A549 (cell line): ENCODE data around the gene GLT6D1. TPM values are rescaled to one million over a fixed set of nuclear protein-coding genes. Genes with fewer than 3 reads are reported as not detected.

ENCODE experiments used
- ATAC-seq, 2 experiments: fragments of 200-7000 bp in 1 of 2; fragments of >200 bp in 1 of 2; cut with Nextera tagmentation in 1 of 2; cut with Tn5 transposase in 1 of 2; 3 replicates each; pipeline versions ENCODE4 v1.8.0 to v1.9.1; 2018 to 2020; ENCODE audit warnings: mild to moderate bottlenecking in 1 of 2, moderate library complexity in 1 of 2
- CTCF ChIA-PET: fragments of 300-600 bp; sonication (Branson Sonifier 250); formaldehyde crosslinking; extraction: SDS; loops from one replicate; lab custom pipeline; 2021; ENCODE audit warnings: antibody characterized with exemption, inconsistent platforms; lab: Yijun Ruan, JAX
- POLR2A ChIA-PET: fragments of 350-600 bp; formaldehyde crosslinking; extraction: SDS; loops from one replicate; lab custom pipeline; 2021; ENCODE audit warnings: antibody characterized with exemption, inconsistent platforms; lab: Yijun Ruan, JAX
- DNase-seq, 2 experiments: peaks; one replicate each; pipeline versions ENCODE4 v3.0.0 to v3.0.0-alpha.2; 2011 to 2016; ENCODE audit warnings: low read depth in 1 of 2, low spot score in 1 of 2
- FAIRE-seq: peaks from 2 replicates; lab custom pipeline; 2011; peaks lifted over from hg19 to GRCh38; lab: Jason Lieb, UNC
- H3K27ac ChIP-seq, 2 experiments: fragments of >200 bp; sonication (Bioruptor Twin); formaldehyde crosslinking; 3 replicates each; pipeline ENCODE4 v1.5.1; 2016 to 2017
- H3K4me1 ChIP-seq: fragments of >200 bp; sonication (Bioruptor Twin); formaldehyde crosslinking; 3 replicates; pipeline ENCODE4 v1.6.1; 2016
- H3K4me2 ChIP-seq: fragments of >200 bp; sonication (Bioruptor Twin); formaldehyde crosslinking; 3 replicates; pipeline ENCODE4 v1.6.1; 2016
- H3K4me3 ChIP-seq: fragments of >200 bp; sonication (Bioruptor Twin); formaldehyde crosslinking; 3 replicates; pipeline ENCODE4 v1.5.1; 2016
- H3K9me3 ChIP-seq: fragments of >200 bp; sonication (Bioruptor Twin); formaldehyde crosslinking; 3 replicates; pipeline ENCODE4 v1.6.1; 2016
- CBX2 ChIP-seq: fragments of 200-600 bp; sonication (generic); IDR thresholded peaks from 2 replicates; pipeline ENCODE4 v1.6.1; 2016; ENCODE audit warnings: low read depth, mild to moderate bottlenecking, borderline replicate concordance
- CBX8 ChIP-seq: fragments of 200-600 bp; sonication (generic); IDR thresholded peaks from 2 replicates; pipeline ENCODE4 v1.6.1; 2016
- CEBPB ChIP-seq, 2 experiments: fragments of >200 bp in 1 of 2; sonication (Bioruptor Twin) in 1 of 2; formaldehyde crosslinking in 1 of 2; IDR thresholded peaks; 2 replicates each; pipeline ENCODE4 v1.6.1; 2012 to 2016
- E2F6 ChIP-seq: IDR thresholded peaks from 2 replicates; pipeline ENCODE4 v1.6.1; 2012; ENCODE audit warnings: low read depth, borderline replicate concordance
- EHF ChIP-seq: fragments of 250-450 bp; sonication (Bioruptor Pico); IDR thresholded peaks from 2 replicates; pipeline ENCODE4 v1.5.0; 2020; ENCODE audit warnings: mild to moderate bottlenecking
- EP300 ChIP-seq, 2 experiments: fragments of >200 bp; sonication (Bioruptor Twin); formaldehyde crosslinking; IDR thresholded peaks; 2 replicates in 1 of 2; 3 replicates in 1 of 2; pipeline ENCODE4 v1.6.1; 2016 to 2017
- GATA3 ChIP-seq: IDR thresholded peaks from 2 replicates; pipeline ENCODE4 v1.6.1; 2012; ENCODE audit warnings: borderline replicate concordance
- HMGXB4 ChIP-seq: fragments of 250-450 bp; sonication (Bioruptor Pico); IDR thresholded peaks from 2 replicates; pipeline ENCODE4 v1.5.0; 2021; ENCODE audit warnings: mild to moderate bottlenecking, moderate library complexity, borderline replicate concordance
- HOXA7 ChIP-seq: fragments of 250-450 bp; sonication (Bioruptor Pico); IDR thresholded peaks from 2 replicates; pipeline ENCODE4 v1.5.0; 2020; ENCODE audit warnings: mild to moderate bottlenecking, moderate library complexity
- HOXB13 ChIP-seq: fragments of 250-450 bp; sonication (Bioruptor Pico); IDR thresholded peaks from 2 replicates; pipeline ENCODE4 v1.5.0; 2020; ENCODE audit warnings: low read depth, mild to moderate bottlenecking, moderate library complexity
- HOXB5 ChIP-seq: fragments of 250-450 bp; sonication (Bioruptor Pico); IDR thresholded peaks from 2 replicates; pipeline ENCODE4 v1.5.0; 2020; ENCODE audit warnings: mild to moderate bottlenecking, moderate library complexity
- JUN ChIP-seq, 2 experiments: fragments of >200 bp; sonication (Bioruptor Twin); formaldehyde crosslinking; IDR thresholded peaks; 2 replicates in 1 of 2; 3 replicates in 1 of 2; pipeline ENCODE4 v1.6.1; 2016 to 2017
- KDM1A ChIP-seq: fragments of 200-600 bp; sonication (generic); IDR thresholded peaks from 2 replicates; pipeline ENCODE4 v1.6.1; 2016; ENCODE audit warnings: low read depth, mild to moderate bottlenecking
- NFE2L2 ChIP-seq: fragments of 150-350 bp; conservative IDR thresholded peaks from 2 replicates; pipeline ENCODE4 v1.6.1; 2014; ENCODE audit warnings: low read length
- NPAS2 ChIP-seq: fragments of 250-450 bp; sonication (Bioruptor Pico); IDR thresholded peaks from 2 replicates; pipeline ENCODE4 v1.8.0; 2022; ENCODE audit warnings: mild to moderate bottlenecking, moderate library complexity, borderline replicate concordance
- NR3C1 ChIP-seq: fragments of >200 bp; sonication (Bioruptor Twin); formaldehyde crosslinking; IDR thresholded peaks from 3 replicates; pipeline ENCODE4 v1.6.1; 2017
- POLR2AphosphoS2 ChIP-seq: conservative IDR thresholded peaks from 2 replicates; pipeline ENCODE4 v1.6.1; 2012; ENCODE audit warnings: low read length, improper control_type of control experiment, inconsistent platforms
- RARB ChIP-seq: fragments of 250-450 bp; sonication (Bioruptor Pico); IDR thresholded peaks from 2 replicates; pipeline ENCODE4 v1.8.0; 2021; ENCODE audit warnings: mild to moderate bottlenecking, moderate library complexity
- RFX5 ChIP-seq: fragments of 450-650 bp; IDR thresholded peaks from 2 replicates; pipeline ENCODE4 v1.7.1; 2014; ENCODE audit warnings: antibody characterized with exemption, mild to moderate bottlenecking, moderate library complexity
- RNF2 ChIP-seq: fragments of 200-600 bp; sonication (generic); IDR thresholded peaks from 2 replicates; pipeline ENCODE4 v1.6.1; 2016; ENCODE audit warnings: low read depth, mild to moderate bottlenecking, antibody characterized with exemption, moderate library complexity, borderline replicate concordance
- SMC3 ChIP-seq: fragments of >200 bp; sonication (Bioruptor Twin); formaldehyde crosslinking; IDR thresholded peaks from 3 replicates; pipeline ENCODE4 v1.6.1; 2018; ENCODE audit warnings: inconsistent platforms
- USF2 ChIP-seq: fragments of 450-650 bp; IDR thresholded peaks from 2 replicates; pipeline ENCODE4 v1.6.1; 2014; ENCODE audit warnings: antibody characterized with exemption
- ZFP36 ChIP-seq: fragments of 450-650 bp; IDR thresholded peaks from 2 replicates; pipeline ENCODE4 v1.6.1; 2014; ENCODE audit warnings: borderline replicate concordance; ENCODE audit not compliant: partially characterized antibody
- ZSCAN20 ChIP-seq: fragments of 250-450 bp; sonication (Bioruptor Pico); IDR thresholded peaks from 2 replicates; pipeline ENCODE4 v1.8.0; 2022; ENCODE audit warnings: mild to moderate bottlenecking, moderate library complexity
- WGBS: methylation state at CpG from one replicate; pipeline ENCODE4 v1.1.6; 2017; ENCODE audit errors: missing lambda C conversion rate; 5-methylcytosine and 5-hydroxymethylcytosine counted together
- polyA plus RNA-seq, 4 experiments: library from polyadenylated mRNA; depleted of rRNA in 3 of 4; stranded (reverse); fragments of >200 nt; fragmentation: RNase III in 1 of 4; extraction: RNeasy Plus Mini Kit Qiagen cat#74134 plus additional on column Dnase treatment in 1 of 4; gene quantifications; 2 replicates in 3 of 4; 3 replicates in 1 of 4; pipeline ENCODE4 v1.2.3, GENCODE V29; 2011 to 2017

GLT6D1 gene
- polyA plus RNA-seq, 2 of the 4 experiments (the other 2 are of a cell fraction): not detected

GRCh38 chr9:135577256-135577655 lies 62.1 kb downstream of the GLT6D1 start:
- CTCF ChIA-PET: no interaction called here
- Histone ChIP-seq H3K4me2 (no peak overlapping the region), H3K4me1 (no peaks in the 10 kb centered on the region), H3K4me3 (no peak overlapping the region), H3K9me3 (no peaks in the 10 kb centered on the region), H3K27ac (no peak overlapping the region)
- TF ChIP-seq JUN (IDR thresholded peaks at IDR 0.05) (no peak), NPAS2 (CRISPR knock-in tag) (no peak), CBX8 (no peak), RFX5 (no peak), HOXB5 (no peak), RARB (CRISPR knock-in tag) (no peak), USF2 (no peak), EP300 (IDR thresholded peaks at IDR 0.05) (no peak), GATA3 (no peak), NFE2L2 (no peak), RNF2 (no peak), SMC3 (no peak), KDM1A (no peak), HOXB13 (CRISPR knock-in tag) (no peak)
- FAIRE-seq: no peak
- DNase-seq: no peak
- no peak for ATAC-seq
- POLR2A ChIA-PET: no interaction called here
- WGBS: 28% methylated on average over 10 of the region's 10 CpGs

DNA sequence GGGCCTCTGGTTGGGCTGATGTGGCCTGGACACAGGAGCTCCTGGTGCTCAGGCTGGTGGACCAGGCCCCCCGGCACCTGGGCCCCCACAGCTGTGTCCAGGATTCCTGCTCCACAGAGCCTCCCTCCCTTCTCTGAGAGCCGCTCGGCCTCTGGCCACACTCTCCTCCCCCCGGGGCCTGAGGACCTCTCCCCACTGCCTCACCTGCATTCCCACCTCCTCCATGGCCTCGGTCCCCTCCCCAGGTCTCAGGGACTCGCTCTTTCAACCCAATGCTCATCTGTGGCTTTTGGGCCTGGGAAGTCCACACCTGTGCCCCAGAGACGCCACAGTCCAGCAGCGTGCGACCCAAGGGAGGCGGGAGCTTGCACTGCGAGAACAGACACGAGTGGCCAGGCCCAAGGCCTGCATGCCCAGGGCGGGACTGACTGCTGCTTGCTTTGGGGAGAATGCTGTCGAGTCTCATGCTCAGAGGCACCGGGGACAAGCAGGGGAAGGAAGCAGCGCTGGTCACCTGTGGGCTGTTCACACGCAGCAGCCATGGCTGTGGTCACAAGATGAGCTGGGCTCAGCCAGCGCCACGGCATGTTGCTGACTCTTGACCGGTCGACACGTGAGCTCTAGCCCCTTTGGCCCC lies 63.2 kb downstream of the GLT6D1 start:
- no peak for TF ChIP-seq ZFP36
- TF ChIP-seq HOXB5: no peak
- no peak for TF ChIP-seq HOXB13 (CRISPR knock-in tag)
- no peak for TF ChIP-seq RARB (CRISPR knock-in tag)
- no peak for TF ChIP-seq CEBPB (IDR thresholded peaks at IDR 0.05)
- no peak for TF ChIP-seq NR3C1
- TF ChIP-seq RNF2: no peak
- no peak for TF ChIP-seq HOXA7 (CRISPR knock-in tag)
- TF ChIP-seq EHF (CRISPR knock-in tag): no peak
- TF ChIP-seq CBX2: no peak
- TF ChIP-seq ZSCAN20 (CRISPR knock-in tag): no peak
- no peak for TF ChIP-seq E2F6
- TF ChIP-seq POLR2AphosphoS2: no peak
- TF ChIP-seq HMGXB4 (CRISPR knock-in tag): no peak
- Histone ChIP-seq H3K4me3 (no peak overlapping the region), H3K4me2 (no peak overlapping the region), H3K27ac (no peak overlapping the region), H3K4me1 (no peaks in the 10 kb centered on the region), H3K9me3 (no peaks in the 10 kb centered on the region)
- CTCF ChIA-PET: interaction anchor here (2.4 to 2.7 kb wide), 2 partner anchors 9 to 71 kb away, joined by 5 to 8 read pairs; no protein-coding TSS in a partner anchor
- no peak; a peak in 1 of 6 replicates for ATAC-seq
- FAIRE-seq: no peak
- POLR2A ChIA-PET: no interaction called here
- DNase-seq: no peak
- 40% methylated on average over 18 of the region's 22 CpGs for WGBS
